GM18951 (cell line): ENCODE measurements around the gene SEC14L2.
"Not testable (repeated sequence)": the region's sequence is repeated elsewhere in the genome, so short reads cannot be mapped to it uniquely, and the experiment has no call there.

Experiments
- POLR2A ChIP-seq: IDR thresholded peaks from 4 replicates; pipeline ENCODE4 v1.6.1; 2011; ENCODE audit warnings: mild to moderate bottlenecking; ENCODE audit not compliant: insufficient read length, insufficient read depth; ENCODE audit errors: extremely low read depth
- in situ Hi-C: fragments of 300-500 bp; cut with MboI; formaldehyde crosslinking; loops from one replicate; pipeline ENCODE4 v1.12.0; 2022; ENCODE audit warnings: low sequenced_read_pairs, mixed read lengths, inconsistent platforms; ENCODE audit not compliant: unreplicated experiment

Gene SEC14L2

DNA sequence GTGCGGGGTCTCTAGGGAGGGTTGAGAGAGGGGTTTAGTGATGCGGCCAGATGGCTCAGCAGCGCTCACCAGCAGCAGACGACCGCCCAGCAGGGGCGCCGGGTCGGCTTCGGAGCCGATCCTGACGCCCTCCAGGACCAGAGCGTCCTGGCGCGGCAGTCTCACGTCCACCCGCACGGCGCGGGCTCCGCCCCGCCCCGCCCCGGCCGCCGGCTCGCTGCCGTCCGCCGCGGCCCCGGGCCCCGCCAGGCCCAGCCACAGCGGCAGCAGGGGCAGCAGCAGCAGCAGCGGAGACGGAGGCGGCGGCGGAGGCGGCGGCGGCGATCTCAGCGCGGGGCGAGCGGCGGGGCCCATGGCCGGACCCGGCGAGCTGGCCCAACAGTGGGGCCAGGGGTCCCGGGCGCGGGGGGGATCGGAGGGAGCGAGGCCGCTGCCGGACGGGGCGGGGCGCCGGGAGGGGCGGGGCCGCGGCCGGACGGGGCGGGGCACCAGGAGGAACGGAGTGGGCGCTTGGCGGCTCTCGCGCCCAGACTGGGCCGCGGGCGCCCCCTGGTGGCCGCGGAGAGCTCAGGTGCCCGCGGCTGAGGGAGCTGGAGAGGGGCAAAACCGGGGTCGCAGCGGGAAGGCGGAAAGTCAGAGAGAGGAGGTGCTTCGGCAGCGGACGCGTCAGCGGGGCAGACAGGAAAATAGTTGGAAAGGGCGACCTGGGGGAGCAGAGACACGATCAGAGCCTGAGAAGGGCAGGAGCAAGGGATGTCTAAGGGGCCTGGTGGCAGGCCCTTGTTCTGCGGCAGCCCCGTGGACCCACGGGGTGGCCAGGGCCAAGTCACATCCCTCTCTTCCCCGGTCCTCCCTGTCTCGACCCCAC, 9.6 kb upstream of the SEC14L2 start, which contains the start of gene RNF215:
Gene RNF215, minus strand, starts transcription at position 452 of the 868 bp plus-strand sequence. Its CDS starts 98 bp downstream, at position 354.
- peak; percentile 47 for TF ChIP-seq POLR2A
- in situ Hi-C loops = loop anchor here (10.0 to 25.0 kb wide), 2 partner anchors 122 to 275 kb away; partner anchors contain the start of gene OSM

- in situ Hi-C loops = loop anchor here (10.0 to 25.0 kb wide), 2 partner anchors 94 to 279 kb away; no protein-coding TSS in a partner anchor
Measured at GRCh38 chr22:30390974-30391691, 5.7 kb upstream of the SEC14L2 start.

DNA sequence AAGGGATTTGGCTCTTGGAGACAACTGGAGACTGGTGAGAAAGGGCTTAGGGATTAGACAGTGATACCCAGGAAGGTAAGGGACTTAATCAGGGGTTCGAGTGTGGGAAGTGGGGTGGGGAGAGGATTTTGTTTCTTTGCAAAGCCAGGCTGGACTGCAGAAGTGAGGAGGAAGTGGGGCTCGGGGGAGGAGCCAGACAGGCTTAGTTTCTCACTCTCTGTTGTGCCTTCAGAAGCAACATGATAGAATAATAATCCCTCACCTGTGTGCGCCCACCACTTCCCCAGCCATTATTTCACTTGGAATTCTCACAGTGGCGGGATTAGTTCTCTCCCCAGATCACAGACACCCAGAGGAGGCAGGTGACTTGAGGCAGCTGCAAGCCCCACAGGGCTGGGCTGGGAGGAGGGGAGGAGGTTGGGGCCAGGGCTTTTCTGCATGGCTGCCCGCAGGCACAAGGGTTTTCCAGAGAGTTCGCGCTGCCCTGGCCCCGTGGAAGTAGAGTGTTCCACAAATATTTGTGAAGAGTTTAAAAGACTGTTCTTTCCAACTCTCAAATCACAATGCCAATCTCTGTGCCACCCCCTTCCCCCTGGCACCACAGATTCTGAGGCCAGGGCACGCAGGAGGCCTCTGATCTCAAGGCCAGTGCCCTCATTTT, 4.0 kb upstream of the SEC14L2 start:
- TF ChIP-seq POLR2A = no peak
- in situ Hi-C loops = loop anchor here (10.0 to 25.0 kb wide), 2 partner anchors 92 to 280 kb away; no protein-coding TSS in a partner anchor

More at GRCh38 chr22:30390974-30391691, 5.7 kb upstream of the SEC14L2 start:
- TF ChIP-seq POLR2A = no peak

DNA sequence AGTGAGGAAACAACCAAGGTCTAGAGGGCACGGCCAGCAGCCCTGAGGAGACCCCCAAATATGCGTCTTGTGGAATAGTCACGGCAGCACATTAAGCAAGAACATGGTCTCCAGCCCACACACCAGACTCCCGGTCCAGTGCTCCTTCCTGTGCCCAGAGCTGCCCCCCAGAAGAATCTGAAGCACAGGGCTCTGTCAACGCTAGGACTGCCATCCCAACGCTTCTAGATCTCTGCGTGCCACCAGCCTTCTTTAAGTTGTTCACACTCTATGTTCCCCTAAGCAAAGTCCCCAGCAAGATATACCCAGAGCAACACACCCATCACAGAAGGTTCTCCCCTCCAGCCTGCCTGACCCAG, 3.5 kb upstream of the SEC14L2 start:
- in situ Hi-C loops = loop anchor here (10.0 to 25.0 kb wide), 2 partner anchors 92 to 281 kb away; no protein-coding TSS in a partner anchor
- TF ChIP-seq POLR2A = no peak

DNA sequence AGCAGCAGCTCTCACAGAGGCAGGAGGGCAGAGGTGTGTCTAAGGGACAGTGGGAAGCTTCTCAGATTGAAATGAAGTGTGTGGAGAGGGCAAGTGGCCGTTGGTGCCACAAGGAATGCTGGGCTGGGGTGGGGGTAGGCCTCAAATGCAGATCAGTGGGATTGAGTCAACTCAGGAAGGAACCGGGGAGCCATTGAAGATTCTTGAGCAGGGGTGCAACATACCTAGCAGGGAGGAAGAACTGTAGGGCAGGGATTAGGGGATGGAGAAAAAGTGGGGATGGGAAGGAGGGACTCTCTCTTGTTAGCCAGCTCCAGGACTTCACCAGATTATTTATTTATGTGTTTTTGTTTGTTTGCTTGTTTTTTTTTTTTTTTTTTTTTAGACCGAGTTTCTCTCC, 2.9 kb upstream of the SEC14L2 start:
- no peak for TF ChIP-seq POLR2A
- in situ Hi-C loops = loop anchor here (10.0 to 25.0 kb wide), 2 partner anchors 91 to 282 kb away; no protein-coding TSS in a partner anchor

GRCh38 chr22:30397656-30398635, 1.1 kb downstream of the SEC14L2 start:
- TF ChIP-seq POLR2A = no peak
- in situ Hi-C loops = loop anchor here (10.0 to 25.0 kb wide), 2 partner anchors 87 to 286 kb away; no protein-coding TSS in a partner anchor

- TF ChIP-seq POLR2A = no peak
- in situ Hi-C loops = loop anchor here (10.0 to 25.0 kb wide), 2 partner anchors 86 to 287 kb away; no protein-coding TSS in a partner anchor
Measured at GRCh38 chr22:30398685-30399680, 2.2 kb downstream of the SEC14L2 start.

- in situ Hi-C loops = loop anchor here (10.0 to 25.0 kb wide), 2 partner anchors 85 to 287 kb away; no protein-coding TSS in a partner anchor
Measured at GRCh38 chr22:30399718-30400117, 2.9 kb downstream of the SEC14L2 start.

GRCh38 chr22:30400159-30400558, 3.3 kb downstream of the SEC14L2 start:
- TF ChIP-seq POLR2A = no peak
- in situ Hi-C loops = no loop called here

More at GRCh38 chr22:30399718-30400117, 2.9 kb downstream of the SEC14L2 start:
- no peak for TF ChIP-seq POLR2A

DNA sequence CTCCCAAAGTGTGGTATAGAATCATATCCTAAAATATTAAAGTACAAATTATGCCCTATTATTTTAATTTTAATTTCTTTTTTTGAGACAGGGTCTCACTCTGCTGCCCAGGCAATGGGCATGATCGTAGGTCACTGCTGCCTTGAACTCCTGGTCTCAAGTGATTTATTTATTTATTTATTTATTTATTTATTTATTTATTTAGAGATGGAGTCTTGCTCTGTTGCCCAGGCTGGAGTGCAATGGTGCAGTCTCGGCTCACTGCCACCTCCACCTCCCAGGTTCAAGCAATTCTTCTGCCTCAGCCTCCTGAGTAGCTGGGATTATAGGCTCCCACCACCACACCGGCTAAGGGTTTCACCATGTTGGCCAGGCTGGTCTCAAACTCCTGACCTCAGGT, 4.2 kb downstream of the SEC14L2 start:
- in situ Hi-C loops = not testable (repeated sequence)

- in situ Hi-C loops = no loop called here
- no peak for TF ChIP-seq POLR2A
Measured at GRCh38 chr22:30402028-30402765, 5.4 kb downstream of the SEC14L2 start.

GRCh38 chr22:30402766-30403104, 5.9 kb downstream of the SEC14L2 start:
- in situ Hi-C loops = not testable (repeated sequence)
